Measurements from ENCODE around the gene CEP85L. TPM values are rescaled to one million over a fixed set of nuclear protein-coding genes. Genes with fewer than 3 reads are reported as not detected.
A peak's percentile ranks its signal among the peaks of the same experiment; 100 is the strongest.

The CEP85L gene
- total and polyA plus RNA-seq, 2 of the 13 experiments (the other 11 are each of a cell fraction or from before 2014, with no cell fraction given), result 0.44 to 1.7 TPM

DNA sequence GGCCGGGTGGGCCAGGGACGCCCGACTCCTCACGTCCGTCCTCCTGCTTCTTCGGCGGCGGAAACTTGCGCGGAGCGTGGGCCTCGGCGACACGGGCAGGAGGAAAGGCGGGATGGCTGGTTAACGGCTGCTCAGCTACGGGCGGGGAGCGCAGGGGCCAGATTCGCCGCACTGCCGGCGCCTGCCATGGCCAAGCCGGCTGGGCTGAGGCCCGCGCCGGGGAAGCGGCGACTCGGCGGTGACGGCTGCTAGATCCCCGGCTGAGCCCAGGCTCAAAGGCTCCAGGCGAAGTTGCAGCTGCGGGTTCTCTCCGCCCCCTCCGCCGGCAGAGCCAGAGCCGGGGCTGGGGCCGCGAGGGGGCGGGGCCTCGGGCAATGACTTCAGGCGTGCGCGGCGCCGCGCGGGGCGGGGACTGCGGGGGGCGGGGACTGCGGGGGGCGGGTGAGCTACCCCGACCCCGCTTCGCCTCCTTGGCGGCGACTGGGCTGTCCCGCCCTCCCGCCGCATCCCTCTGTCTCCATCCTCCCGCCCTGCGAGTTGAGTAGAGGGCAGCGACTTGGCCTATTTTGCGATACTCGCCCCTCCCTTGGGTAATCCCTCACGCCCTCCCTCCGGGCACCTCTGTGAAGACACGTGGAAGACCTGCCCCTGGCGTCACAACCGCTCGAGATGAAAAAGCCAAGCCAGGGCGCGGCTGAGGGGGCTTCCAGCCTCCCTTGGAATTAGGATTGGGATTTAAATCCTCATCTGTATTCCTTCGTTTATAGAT is at the start of gene CEP85L (continued):
- TF ChIP-seq, protein P1, sequence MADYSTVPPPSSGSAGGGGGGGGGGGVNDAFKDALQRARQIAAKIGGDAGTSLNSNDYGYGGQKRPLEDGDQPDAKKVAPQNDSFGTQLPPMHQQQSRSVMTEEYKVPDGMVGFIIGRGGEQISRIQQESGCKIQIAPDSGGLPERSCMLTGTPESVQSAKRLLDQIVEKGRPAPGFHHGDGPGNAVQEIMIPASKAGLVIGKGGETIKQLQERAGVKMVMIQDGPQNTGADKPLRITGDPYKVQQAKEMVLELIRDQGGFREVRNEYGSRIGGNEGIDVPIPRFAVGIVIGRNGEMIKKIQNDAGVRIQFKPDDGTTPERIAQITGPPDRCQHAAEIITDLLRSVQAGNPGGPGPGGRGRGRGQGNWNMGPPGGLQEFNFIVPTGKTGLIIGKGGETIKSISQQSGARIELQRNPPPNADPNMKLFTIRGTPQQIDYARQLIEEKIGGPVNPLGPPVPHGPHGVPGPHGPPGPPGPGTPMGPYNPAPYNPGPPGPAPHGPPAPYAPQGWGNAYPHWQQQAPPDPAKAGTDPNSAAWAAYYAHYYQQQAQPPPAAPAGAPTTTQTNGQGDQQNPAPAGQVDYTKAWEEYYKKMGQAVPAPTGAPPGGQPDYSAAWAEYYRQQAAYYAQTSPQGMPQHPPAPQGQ (CRISPR knock-in tag; IDR thresholded peaks at IDR 0.05; ENCODE audit: borderline replicate concordance), result no peak
- TF ChIP-seq GTF3A (CRISPR knock-in tag; conservative IDR thresholded peaks at IDR 0.05) (no peak), CBX2 (IDR thresholded peaks at IDR 0.05; ENCODE audit: low read depth, low read length) (no peak), CBX2 (CRISPR knock-in tag; IDR thresholded peaks at IDR 0.05; ENCODE audit: low read depth) (peak; percentile 47; the same call in 1 of the 2 replicates), ZNF138 (CRISPR knock-in tag; IDR thresholded peaks at IDR 0.05; ENCODE audit: low read depth) (no peak), ZNF782 (CRISPR knock-in tag; IDR thresholded peaks at IDR 0.05; ENCODE audit: borderline replicate concordance) (0 out of 2 replicates have a peak, but pooled peaks have one; percentile 25), ZFX (CRISPR knock-in tag; IDR thresholded peaks at IDR 0.05; ENCODE audit: low read depth) (peak; percentile 74), ZNF460 (CRISPR knock-in tag; IDR thresholded peaks at IDR 0.05; ENCODE audit: borderline replicate concordance) (no peak), HDAC1 (CRISPR knock-in tag; IDR thresholded peaks at IDR 0.05) (peak; percentile 22; the same call in 1 of the 2 replicates), LRRFIP1 (CRISPR knock-in tag; conservative IDR thresholded peaks at IDR 0.05) (no peak), PHF20 (CRISPR knock-in tag; IDR thresholded peaks at IDR 0.05) (peak; percentile 59; the same call in 1 of the 2 replicates), SKI (IDR thresholded peaks at IDR 0.05; ENCODE audit: partially characterized antibody) (peak; percentile 40), ZNF414 (CRISPR knock-in tag; IDR thresholded peaks at IDR 0.05) (no peak), PAXIP1 (CRISPR knock-in tag; conservative IDR thresholded peaks at IDR 0.05) (0 out of 2 replicates have a peak, but pooled peaks have one; percentile 26), HINFP (CRISPR knock-in tag; IDR thresholded peaks at IDR 0.05; ENCODE audit: low read depth) (no peak), SRSF4 (IDR thresholded peaks at IDR 0.05; ENCODE audit: low read depth, low read length, poor library complexity, severe bottlenecking) (no peak)

All from HepG2 (cell line).